Stimulated activated CD4-positive, alpha-beta T cell treated with anti-CD3 and anti-CD28 coated beads, Interleukin-1b, Interleukin-23, amount 100 ng/mL, for 1 hour (primary cell): ENCODE data around the gene GLYATL1B.
"Not testable (repeated sequence)": the region's sequence is repeated elsewhere in the genome, so short reads cannot be mapped to it uniquely, and the experiment has no call there.

Experiments used
- DNase-seq, 2 donors: peaks; one replicate each; pipeline ENCODE4 v3.0.0-alpha.2; 2020; ENCODE audit warnings: low read depth in 2 of 2

GLYATL1B gene

DNA sequence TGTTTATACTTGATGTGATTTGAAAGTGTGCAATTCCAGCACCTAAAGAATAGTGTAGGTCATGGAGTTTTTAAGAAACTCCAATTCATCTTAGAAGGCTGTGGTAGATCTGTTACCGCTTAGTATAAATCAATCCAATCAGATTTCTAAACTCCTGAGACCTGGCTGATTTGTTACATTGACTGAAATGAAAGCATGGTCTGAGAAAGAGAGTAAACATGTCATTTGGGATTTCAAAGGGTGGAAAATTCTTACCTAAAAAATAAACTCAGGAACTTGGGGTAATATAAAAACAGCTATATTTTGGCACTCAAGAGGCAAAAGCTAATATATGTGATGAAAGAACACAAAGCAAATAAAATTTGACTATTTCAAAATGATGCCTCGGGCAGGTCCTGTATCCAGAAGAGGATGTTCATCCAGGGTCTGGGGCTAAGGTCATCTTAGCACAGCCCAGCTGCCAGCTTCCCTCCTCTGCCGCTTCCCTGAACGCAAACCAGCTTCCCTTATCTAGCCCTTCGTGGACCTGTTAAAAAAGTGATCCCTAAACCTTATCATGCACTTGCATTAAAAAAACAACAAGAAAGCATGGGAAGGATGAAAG, 10.0 kb downstream of the GLYATL1B start:
- DNase-seq = not testable (repeated sequence)

DNA sequence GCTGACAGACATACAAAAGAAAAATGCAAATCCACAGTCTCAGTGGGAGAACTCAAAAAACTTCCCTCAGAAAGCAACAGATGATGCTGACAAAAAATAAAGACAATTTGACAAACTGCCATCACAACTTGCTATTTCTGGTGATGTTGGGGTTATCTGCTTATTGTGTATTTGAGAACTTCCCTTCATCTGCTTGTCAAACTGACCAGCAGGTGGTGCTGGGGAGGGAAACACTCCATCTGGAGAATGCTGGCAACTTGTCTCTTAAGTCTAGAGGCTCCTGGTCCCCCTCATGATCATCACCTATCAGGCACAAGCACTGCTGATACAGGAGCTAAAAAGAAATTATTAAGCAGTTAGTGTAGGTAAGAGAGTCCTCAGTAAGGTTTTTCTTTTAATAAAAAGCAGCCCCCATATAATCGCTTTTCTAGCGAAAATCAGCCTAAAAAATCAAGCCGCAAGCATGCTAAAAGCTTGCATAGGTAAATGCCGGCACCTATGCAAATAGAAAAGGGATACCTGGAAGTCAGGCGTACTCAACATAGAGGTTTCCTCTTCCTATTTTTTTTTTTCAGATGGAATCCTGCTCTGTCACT, 11.1 kb downstream of the GLYATL1B start:
- DNase-seq = peak in 1 of 2 donors; percentile 53

DNA sequence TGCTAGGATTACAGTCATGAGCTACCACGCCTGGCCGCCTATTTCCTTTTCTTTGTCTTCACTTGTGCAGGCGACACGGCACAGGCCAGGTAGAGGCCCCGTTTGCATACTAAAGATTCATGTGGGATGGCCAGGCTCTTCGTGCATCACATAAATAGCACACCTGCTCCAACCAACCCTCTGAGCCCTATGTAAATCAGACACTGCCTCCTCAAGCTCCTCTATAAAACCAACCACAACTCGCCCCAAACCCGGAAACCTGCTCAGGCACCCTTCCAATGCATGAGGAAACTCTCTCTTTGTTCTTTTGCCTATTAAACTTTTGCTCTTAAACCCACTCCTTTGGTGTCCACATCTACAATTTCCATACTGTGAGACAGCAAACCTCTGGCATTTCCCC, 11.8 kb downstream of the GLYATL1B start:
- DNase-seq = not testable (repeated sequence)

DNA sequence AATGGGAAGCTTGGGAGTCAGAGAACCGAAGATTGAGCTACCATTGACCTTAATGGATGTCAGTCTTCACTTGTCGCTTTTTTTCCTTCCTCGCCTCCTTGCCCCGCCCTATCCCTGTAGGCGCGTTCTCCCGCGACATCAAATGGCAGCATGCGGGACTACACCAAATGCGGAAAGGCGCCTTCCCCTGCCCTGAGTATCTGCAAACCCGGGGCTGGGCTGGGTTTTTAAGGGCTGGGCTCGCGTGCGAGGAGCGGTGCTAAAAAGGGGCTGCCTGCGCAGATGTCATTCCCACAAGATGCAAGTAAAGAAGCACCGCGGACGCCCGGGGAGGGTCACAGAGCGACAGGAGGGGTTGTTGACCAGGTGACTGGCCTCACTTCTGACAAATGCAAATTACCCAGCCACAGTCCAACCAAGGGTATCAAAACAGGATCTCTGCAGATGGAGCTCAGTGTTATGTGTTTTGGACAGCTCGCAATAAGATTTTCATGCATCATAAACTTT, 16.2 kb downstream of the GLYATL1B start:
- peak in 1 of 2 donors; percentile 10 for DNase-seq

DNA sequence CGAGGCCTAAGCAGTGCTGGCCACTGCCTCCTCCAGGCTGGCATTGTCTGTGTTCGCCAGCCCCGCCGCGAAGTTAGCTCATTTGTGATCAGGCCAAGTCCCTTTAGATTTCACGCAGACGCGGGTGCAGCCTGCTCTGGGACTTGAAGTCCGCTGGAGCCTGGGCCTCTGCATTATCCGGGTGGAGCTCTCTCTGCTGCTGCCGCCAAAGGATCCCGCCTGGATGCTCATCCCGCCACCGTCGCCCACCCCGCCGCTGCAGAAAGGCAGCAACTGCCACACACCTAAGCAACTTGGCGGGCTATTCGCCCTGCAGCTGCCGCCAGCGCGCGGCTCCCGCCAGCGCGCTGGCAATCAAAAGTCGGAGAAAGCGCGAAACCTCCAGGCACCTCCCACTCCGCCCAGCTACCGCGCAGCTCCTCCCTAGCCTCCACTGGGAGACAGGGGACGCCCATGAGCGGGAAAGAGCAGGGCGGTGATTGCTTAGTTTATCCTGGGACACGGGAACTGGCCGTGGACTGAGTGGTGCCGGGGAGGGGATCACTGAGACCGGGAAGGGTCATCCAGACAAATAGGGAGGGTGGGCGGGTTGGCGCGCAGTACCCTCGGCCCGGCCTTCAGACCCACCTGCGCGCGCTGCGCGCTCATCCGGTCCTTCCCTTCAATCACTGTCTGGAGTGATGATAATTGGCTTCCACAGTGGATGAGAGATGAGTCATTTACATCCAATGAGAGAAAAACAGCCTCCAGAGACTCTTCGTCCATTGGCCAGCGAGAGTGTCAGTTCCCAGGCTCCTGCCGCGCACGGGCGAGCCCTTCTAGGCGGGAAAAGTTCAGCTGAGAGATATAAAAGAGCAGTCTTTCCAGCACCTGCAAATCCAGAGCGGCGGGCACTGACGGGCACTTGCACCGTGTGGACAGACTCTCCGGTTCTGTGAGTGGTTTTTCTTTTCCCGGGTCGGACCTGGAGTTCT, 20.5 kb downstream of the GLYATL1B start, which contains the start of gene FAM111B:
TSS of gene FAM111B (plus strand) at position 875 of the 974 bp plus-strand sequence. CDS start 2,389 bp downstream, outside the sequence.
- no peak for DNase-seq

DNA sequence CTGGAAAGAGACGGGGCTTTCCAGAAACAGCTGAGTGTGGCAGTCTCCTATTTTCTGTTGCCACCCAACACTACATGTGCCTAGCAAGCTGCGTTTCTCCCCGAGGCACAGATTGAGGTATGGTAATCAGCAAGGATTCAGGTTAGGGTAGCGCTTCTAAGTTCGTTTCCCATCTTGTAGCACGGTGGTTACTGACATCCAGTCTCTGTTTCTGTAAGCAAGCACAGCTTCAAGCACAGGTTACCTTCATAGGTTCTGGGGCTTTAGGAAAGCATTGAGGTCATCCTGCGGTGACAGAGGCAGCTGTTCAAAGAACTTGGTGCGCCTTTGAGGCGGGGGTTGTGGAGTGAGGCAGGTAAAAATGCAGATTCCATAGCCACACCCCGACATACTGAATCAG, 21.6 kb downstream of the GLYATL1B start:
- DNase-seq = not testable (repeated sequence)

DNA sequence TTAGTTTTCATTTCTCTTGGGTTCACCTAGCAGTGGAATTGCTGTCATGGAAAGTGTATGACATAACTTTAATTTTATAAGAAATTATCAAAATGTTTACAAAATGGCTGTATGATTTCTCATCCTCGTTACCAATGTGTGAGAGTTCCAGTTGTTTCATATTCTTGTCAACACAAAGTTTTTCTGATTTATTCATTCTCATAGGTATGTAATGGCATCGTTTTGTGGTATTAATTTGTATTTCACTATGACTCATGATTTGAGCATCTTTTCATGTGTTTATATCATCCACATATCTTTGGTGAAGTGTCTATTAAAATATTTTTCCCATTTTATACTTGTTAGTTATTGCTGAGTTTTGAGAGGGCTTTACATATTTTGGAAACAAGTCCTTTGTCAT, 26.4 kb downstream of the GLYATL1B start:
- DNase-seq = no peak

DNA sequence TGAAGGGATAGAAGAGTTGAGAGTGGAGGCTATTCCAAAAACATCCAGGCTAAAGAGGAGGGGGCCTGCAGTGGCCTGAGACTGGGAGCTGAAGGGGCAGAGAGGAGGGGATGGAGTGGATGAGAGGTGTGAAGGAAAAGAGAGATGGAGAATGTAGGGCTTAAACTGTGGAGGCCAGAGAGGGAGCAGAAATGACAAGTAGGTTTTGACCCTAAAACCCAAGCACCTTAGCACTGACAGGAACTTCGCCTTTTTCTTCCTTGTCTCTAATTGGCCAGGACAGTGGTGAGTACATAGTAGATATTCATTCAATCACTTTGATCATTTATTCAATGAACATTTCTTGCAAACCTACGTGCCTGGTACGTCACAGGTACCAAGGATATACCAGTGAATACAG, 28.2 kb downstream of the GLYATL1B start:
- no peak for DNase-seq

DNA sequence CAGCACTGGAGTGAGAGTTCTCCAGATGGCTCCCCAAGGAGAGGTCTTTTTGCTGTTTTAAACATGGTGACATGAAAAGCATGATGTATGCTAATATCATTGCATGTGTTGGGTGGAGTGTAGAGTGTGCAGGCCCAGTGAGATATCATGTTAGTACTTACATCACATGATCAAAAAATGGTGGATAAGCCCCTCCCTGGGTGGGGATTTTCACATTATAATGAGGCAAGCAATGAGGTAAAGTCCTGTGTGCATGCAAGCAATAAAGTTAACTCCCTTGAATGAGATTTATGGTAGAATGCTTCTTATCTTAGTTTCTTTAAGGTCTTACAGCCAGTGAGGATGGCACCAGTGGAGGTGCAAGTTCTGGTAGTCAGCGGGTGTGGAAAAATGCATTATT, 29.4 kb downstream of the GLYATL1B start:
- DNase-seq = no peak

DNA sequence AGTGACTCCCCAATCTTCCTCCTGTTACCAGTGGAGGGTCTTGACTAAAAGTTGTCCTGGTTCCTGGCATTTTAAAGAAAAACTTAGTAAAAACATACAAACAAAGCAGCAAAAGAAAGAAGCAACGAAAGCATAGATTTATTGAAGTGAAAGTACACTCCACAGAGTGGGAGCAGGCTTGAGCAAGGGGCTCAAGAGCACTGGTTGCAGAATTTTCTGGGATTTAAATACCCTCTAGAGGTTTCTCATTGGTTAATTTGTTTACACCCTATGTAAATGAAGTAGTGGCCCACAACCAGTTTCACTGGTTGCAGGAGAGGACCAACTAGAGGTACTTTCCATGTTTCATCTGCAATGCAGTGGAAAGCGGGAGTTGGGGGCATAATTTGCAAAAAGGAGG, 31.7 kb downstream of the GLYATL1B start:
- no peak for DNase-seq

DNA sequence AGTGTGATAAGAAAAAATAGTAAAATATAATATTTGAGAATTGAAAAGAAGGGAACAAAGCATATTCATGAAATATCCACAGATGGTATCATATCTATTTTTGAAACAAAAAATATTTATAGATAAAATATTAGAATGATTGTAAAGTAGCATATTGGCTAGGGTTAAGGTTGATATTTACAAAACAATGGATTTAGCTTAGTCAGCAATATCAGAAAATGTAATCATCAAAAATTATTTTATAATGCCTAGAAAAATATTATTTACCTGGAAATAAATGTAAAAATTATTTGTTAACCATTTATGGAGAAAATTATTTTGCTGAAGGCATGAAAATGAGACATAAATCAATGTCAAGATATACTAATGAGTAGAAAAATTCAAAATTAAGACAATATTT, 33.7 kb downstream of the GLYATL1B start:
- no peak for DNase-seq

DNA sequence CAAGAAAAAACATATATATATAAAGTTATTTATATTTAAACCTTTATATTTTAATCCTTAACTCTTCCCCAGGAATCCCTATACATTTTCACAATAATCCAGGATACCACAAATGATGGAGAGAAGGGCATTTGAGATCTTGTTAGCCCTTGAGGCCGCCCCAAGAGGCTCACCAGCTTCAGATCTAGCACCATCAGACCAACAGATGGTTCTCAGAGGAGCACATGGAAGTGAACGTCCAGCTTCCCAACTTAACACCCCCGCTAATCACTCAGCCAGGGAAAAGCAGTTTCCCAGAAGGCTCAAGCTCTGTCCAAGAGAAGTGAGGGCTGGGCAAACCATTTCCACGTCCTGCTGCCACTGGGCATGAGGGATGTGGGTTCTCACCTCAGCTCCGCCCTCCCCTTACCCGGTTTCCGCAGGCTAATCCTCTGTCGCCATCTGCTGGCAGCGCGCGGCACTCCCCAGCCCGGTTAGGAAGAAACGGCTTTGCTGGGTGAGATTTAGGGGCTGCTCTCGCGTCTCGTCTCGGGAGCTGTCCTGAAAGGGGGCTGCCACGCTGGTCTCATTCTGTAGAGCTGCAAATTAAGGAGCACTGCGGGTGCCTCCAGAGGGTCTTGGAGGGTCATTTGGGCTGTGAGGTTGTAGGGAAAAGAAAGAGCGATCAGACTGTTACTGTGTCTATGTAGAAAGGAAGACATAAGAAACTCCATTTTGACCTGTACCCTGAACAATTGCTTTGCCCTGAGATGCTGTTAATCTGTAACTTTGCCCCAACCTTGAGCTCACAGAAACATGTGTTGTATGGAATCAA, 49.7 kb downstream of the GLYATL1B start:
- DNase-seq = peak; percentile 63 to 82

DNA sequence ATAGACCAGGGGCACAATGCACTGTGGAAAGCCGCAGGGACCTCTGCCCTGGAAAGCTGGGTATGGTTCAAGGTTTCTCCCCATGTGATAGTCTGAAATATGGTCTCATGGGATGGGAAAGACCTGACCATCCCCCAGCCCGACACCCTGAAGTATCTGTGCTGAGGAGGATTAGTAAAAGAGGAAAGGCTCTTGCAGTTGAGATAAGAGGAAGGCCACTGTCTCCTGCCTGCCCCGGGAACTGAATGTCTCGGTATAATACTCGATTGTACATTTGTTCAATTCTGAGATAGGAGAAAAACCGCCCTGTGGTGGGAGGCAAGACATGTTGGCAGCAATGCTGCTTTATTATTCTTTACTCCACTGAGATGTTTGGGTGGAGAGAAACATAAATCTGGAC, 50.4 kb downstream of the GLYATL1B start:
- not testable (repeated sequence) for DNase-seq

DNA sequence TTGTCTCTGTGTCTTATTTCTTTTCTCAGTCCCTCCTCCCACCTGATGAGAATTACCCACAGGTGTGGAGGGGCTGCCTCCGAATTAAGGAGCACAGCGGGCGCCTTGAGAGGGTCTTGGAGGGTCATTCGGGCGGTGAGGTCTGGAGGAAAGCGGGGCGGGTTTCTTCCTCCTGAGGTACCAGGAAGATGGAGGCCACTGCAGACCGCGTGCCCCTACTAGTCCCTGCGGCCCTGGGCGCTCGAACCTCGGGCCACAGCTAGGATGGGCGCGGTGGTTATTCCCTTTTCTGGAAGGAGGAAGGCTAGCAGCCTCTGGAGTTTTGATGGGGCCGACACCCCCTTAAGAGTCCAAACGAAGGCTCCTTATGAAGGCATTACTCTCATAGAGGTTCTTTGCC, 51.1 kb downstream of the GLYATL1B start:
- no peak for DNase-seq

DNA sequence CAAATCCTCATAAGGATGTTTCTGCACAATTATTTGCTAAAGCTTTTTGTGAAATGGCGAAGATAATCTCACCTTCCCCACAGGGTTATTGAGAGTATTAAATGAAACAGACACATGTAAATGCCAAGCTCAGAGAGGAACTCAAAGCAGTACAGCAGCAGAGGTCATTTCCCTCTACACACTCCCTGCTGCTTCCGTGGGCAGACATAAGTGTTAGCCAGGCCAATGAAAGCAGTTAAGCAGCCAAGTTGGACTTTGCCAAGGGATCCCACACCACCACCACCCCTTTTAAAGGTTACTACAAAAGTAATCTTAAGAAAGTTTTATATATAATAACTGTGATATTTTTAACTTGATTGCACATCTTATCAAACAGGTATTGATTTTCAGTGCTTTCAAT, 52.5 kb downstream of the GLYATL1B start:
- DNase-seq = no peak

DNA sequence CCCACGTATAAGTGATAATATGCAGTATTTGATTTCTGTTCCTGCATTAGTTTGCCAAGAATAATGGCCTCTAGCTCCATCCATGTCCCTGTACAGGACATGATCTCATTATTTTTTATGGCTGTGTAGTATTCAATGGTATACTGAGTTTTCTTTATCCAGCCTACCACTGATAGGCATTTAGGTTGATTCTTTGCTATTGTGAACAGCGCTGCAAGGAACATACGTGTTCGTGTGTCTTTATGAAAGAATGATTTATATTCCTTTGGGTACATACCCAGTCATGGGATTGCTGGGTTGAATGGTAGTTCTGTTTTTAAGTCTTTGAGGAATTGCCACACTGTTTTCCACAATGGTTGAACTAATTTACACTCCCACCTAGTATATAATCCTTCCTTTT, 55.1 kb downstream of the GLYATL1B start:
- DNase-seq = no peak

DNA sequence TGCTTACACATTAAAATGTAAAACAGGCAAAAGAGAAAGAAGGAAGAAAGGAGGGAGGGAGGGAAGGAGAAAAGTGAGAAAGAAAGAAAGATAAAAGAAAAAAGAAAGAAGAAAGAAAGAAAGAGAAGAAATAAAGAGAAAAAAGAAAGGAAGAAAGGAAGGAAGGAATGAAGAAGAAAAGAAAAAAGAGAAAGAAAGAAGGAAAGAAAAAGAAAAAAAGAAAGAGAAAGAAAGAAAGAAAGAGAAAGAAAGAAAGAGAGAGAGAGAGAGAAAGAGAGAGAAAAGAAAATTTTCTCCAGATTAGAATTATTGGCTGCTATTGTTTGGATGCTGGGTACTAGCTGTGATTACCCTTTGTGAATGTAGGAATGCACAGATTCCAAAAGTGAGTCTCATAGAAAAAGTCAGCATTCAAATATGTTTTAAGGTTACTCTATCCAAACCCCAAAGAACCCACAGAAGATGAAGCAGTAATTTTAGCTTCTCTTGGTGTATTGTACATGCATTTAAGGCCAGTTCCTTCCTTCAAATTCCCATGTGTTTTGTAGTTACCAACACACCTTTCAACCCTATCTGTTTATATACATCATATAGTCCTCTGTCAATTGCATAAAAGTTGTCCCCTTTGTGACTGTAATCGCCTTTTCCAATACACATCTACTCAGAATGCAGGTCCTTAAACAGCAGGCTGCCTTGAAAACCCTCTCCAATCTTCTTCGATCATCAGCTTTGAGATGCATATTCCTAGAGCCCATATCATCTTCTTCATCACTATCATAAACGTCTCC, 55.8 kb downstream of the GLYATL1B start:
- no peak for DNase-seq

DNA sequence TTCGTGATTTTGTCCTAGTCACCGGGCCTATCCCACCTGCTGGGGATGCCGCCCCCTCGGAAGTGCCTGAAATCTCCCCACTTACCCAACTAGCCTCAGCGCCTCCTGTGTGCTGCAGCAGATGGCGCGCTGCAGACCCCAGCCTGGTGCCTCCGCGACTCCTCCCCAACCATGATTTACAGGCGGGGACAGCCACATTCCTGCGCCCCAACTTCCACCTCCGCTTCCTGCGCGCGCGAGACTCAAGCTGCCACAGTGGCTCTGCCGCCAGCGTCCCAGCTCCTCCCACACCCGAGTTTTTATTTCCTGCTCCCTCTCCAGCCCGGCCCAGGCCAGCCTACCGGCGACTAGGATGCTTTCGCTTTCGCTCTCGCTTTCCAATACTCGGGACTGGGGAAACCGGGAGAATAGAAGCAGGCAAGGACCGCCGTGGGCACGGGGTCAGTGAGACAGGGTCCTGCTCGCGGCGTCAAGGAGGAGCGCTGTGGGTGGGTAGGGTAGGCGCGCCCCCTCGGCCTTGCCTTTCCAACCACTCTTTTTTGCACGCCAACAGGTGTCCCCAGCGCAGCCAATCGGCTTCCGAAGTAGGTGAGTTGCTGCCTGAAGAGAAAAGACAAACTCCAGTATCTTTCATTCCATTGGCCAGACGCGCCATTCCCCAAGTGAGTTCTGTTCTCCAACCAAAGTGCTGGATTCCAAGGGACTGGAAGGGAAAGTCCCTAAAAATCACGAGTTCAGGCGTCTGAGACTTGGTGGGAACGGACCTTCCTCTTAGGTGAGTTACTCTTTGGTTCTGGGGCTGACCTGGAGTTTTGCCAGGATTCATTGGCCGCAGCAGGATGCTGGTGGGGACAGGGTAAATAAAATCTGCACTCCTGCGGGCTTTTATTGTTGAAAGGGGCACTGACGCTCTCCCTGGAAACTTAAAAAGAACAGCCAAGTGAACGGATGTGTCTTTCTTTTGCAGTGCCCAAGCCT, 56.7 kb downstream of the GLYATL1B start, which contains the start of gene FAM111A:
TSS of gene FAM111A (plus strand) at position 327 of the 978 bp plus-strand sequence. CDS start 6,017 bp downstream, outside the sequence.
- peak; percentile 45 to 46 for DNase-seq

DNA sequence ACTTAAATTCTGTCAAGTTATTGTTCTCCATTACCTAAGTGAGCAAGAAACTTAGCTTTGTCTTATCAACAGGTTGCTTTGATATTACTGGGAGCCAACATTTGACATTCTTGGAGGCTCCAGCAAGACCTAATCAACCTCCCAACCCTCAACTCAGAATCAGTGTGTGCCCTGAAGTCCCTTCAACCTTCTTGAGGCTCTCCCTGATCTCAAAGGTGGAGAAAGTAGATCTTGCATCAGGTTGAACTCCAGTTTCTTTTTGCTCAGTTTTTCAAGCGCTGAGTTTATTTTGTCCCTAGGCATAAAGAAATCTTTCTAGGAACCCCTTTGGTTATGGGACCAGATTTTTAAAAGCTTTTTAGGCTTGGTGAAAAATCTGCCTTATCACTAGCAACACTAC, 58.0 kb downstream of the GLYATL1B start:
- DNase-seq = no peak
